Metanephros (tissue), 2 donors: ENCODE measurements around the gene SLC2A4. TPM values are rescaled to one million over a fixed set of nuclear protein-coding genes. Genes with fewer than 3 reads are reported as not detected.

Source experiments
- small RNA-seq: library from RNA; depleted of rRNA; stranded (forward); fragments of <200 nt; gene quantifications from one replicate; pipeline ENCODE3, GENCODE V24; 2014; ENCODE audit warnings: low replicate concordance
- total RNA-seq: library from RNA; depleted of rRNA; stranded (reverse); fragments of >200 nt; gene quantifications from one replicate; pipeline ENCODE4 v1.2.3, GENCODE V29; 2014

The SLC2A4 gene
- total RNA-seq, 1 donor from 2014 or later: 19.6 TPM

Small RNAs within 50 kb of the gene (small RNA-seq; reads per million reads assigned to genes)
- gene AC026954.2 (not detected), gene RF00019 (not detected)

Other genes with a start within 250 kb of the SLC2A4 start
- 1.6 TPM for gene SLC16A13, start 245.7 kb upstream of the SLC2A4 start, total RNA-seq
- gene SLC16A11, start 237.6 kb upstream of the SLC2A4 start, total RNA-seq: 0.41 TPM
- 4.8 TPM for gene CLEC10A, start 201.5 kb upstream of the SLC2A4 start, total RNA-seq
- gene ASGR2, start 166.9 kb upstream of the SLC2A4 start, total RNA-seq: 2.2 TPM
- gene ASGR1, start 102.3 kb upstream of the SLC2A4 start, total RNA-seq: 5.5 TPM
- 36.0 TPM for gene DLG4, start 61.9 kb upstream of the SLC2A4 start, total RNA-seq
- 342 TPM for gene ACADVL, start 61.8 kb upstream of the SLC2A4 start, total RNA-seq
- 73.5 TPM for gene DVL2, start 47.2 kb upstream of the SLC2A4 start, total RNA-seq
- gene PHF23, start 42.3 kb upstream of the SLC2A4 start, total RNA-seq: 44.4 TPM
- gene GABARAP, start 39.3 kb upstream of the SLC2A4 start, total RNA-seq: 226 TPM
- gene CTDNEP1, start 30.0 kb upstream of the SLC2A4 start, total RNA-seq: 77.3 TPM
- 27.2 TPM for gene ELP5, start 29.5 kb upstream of the SLC2A4 start, total RNA-seq
- 65.5 TPM for gene CLDN7, start 19.2 kb upstream of the SLC2A4 start, total RNA-seq
- gene YBX2, start 12.9 kb downstream of the SLC2A4 start, total RNA-seq: 2.0 TPM
- 179 TPM for gene EIF5A, start 25.9 kb downstream of the SLC2A4 start, total RNA-seq
- 30.4 TPM for gene GPS2, start 33.6 kb downstream of the SLC2A4 start, total RNA-seq
- gene NEURL4, start 47.6 kb downstream of the SLC2A4 start, total RNA-seq: 31.2 TPM
- 4.8 TPM for gene ACAP1, start 54.8 kb downstream of the SLC2A4 start, total RNA-seq
- gene KCTD11, start 70.4 kb downstream of the SLC2A4 start, total RNA-seq: 7.0 TPM
- gene TMEM95, start 73.4 kb downstream of the SLC2A4 start, total RNA-seq: not detected
- 5.5 TPM for gene TNK1, start 99.4 kb downstream of the SLC2A4 start, total RNA-seq
- 23.1 TPM for gene PLSCR3, start 112.8 kb downstream of the SLC2A4 start, total RNA-seq
- 109 TPM for gene TMEM256, start 122.4 kb downstream of the SLC2A4 start, total RNA-seq
- gene NLGN2, start 126.1 kb downstream of the SLC2A4 start, total RNA-seq: 21.3 TPM
- gene SPEM1, start 138.6 kb downstream of the SLC2A4 start, total RNA-seq: not detected
- gene SPEM2, start 143.9 kb downstream of the SLC2A4 start, total RNA-seq: not detected
- gene SPEM3, start 147.1 kb downstream of the SLC2A4 start, total RNA-seq: not detected
- gene TMEM102, start 153.7 kb downstream of the SLC2A4 start, total RNA-seq: 5.0 TPM
- gene FGF11, start 157.8 kb downstream of the SLC2A4 start, total RNA-seq: 4.8 TPM
- gene CHRNB1, start 163.3 kb downstream of the SLC2A4 start, total RNA-seq: 21.4 TPM
- 31.0 TPM for gene ZBTB4, start 197.9 kb downstream of the SLC2A4 start, total RNA-seq
- not detected for gene SLC35G6, start 199.7 kb downstream of the SLC2A4 start, total RNA-seq
- gene POLR2A, start 202.6 kb downstream of the SLC2A4 start, total RNA-seq: 118 TPM